Measurements from ENCODE around the gene PIK3AP1.

Gene PIK3AP1

GRCh38 chr10:96704563-96704962, 15.8 kb downstream of the PIK3AP1 start:
- Histone ChIP-seq H3K4me3 (ENCODE audit: low read depth, low read length, poor library complexity, severe bottlenecking) (no peak overlapping the region), H3K4me2 (ENCODE audit: low read length) (0 out of 2 replicates have a peak overlapping the region, but pooled peaks have one; percentile 3)

GRCh38 chr10:96703358-96703757, 17.0 kb downstream of the PIK3AP1 start:
- H3K9me3 ChIP-seq (ENCODE audit: low read length) = no peaks in the 10 kb centered on the region
- no peaks in the 10 kb centered on the region for H3K27me3 ChIP-seq (ENCODE audit: insufficient read depth, low read length)
- TF ChIP-seq EZH2 (IDR thresholded peaks at IDR 0.05; ENCODE audit: borderline replicate concordance, low read length) (no peak), CTCF (IDR thresholded peaks at IDR 0.05; ENCODE audit: low read length) (no peak)
- H3K4me2 ChIP-seq (ENCODE audit: low read length) = peak overlapping the region; percentile 54
- H3K36me3 ChIP-seq (ENCODE audit: insufficient read depth, low read length) = peaks cover 4% of the 10 kb centered on the region; the same call in 1 of the 2 replicates
- H3K9ac ChIP-seq (ENCODE audit: low read length) = peak overlapping the region; percentile 48; the same call in 1 of the 2 replicates
- peaks cover 11% of the 10 kb centered on the region; the same call in 1 of the 2 replicates for H3F3A ChIP-seq (ENCODE audit: insufficient read depth, low read length)
- peaks cover 68% of the 10 kb centered on the region for H3K4me1 ChIP-seq (ENCODE audit: insufficient read depth, low read length, severe bottlenecking)
- H4K20me1 ChIP-seq (ENCODE audit: insufficient read depth, low read length) = no peaks in the 10 kb centered on the region
- H3K4me3 ChIP-seq (ENCODE audit: low read depth, low read length, poor library complexity, severe bottlenecking) = peak overlapping the region; percentile 13
- no peak overlapping the region for H2AFZ ChIP-seq (ENCODE audit: low read length)
- H3K9me2 ChIP-seq (ENCODE audit: low read depth, low read length) = no peaks in the 10 kb centered on the region
- peak overlapping the region; percentile 99 for H3K27ac ChIP-seq (ENCODE audit: low read depth, low read length, poor library complexity, severe bottlenecking)
- H3K79me2 ChIP-seq (ENCODE audit: insufficient read depth, low read length) = peaks cover 19% of the 10 kb centered on the region

More at GRCh38 chr10:96704563-96704962, 15.8 kb downstream of the PIK3AP1 start:
- no peak overlapping the region for H3K9ac ChIP-seq (ENCODE audit: low read length)
- no peaks in the 10 kb centered on the region for H3K9me3 ChIP-seq (ENCODE audit: low read length)
- H3K36me3 ChIP-seq (ENCODE audit: insufficient read depth, low read length) = peaks cover 9% of the 10 kb centered on the region; the same call in 1 of the 2 replicates
- H3K79me2 ChIP-seq (ENCODE audit: insufficient read depth, low read length) = peaks cover 7% of the 10 kb centered on the region
- peaks cover 80% of the 10 kb centered on the region for H3K4me1 ChIP-seq (ENCODE audit: insufficient read depth, low read length, severe bottlenecking)
- H3F3A ChIP-seq (ENCODE audit: insufficient read depth, low read length) = peaks cover 11% of the 10 kb centered on the region; the same call in 1 of the 2 replicates
- no peaks in the 10 kb centered on the region for H3K27me3 ChIP-seq (ENCODE audit: insufficient read depth, low read length)
- H3K27ac ChIP-seq (ENCODE audit: low read depth, low read length, poor library complexity, severe bottlenecking) = peak overlapping the region; percentile 99
- no peaks in the 10 kb centered on the region for H4K20me1 ChIP-seq (ENCODE audit: insufficient read depth, low read length)
- TF ChIP-seq CTCF (IDR thresholded peaks at IDR 0.05; ENCODE audit: low read length) = no peak
- no peaks in the 10 kb centered on the region for H3K9me2 ChIP-seq (ENCODE audit: low read depth, low read length)
- no peak overlapping the region for H2AFZ ChIP-seq (ENCODE audit: low read length)

- H3K9me2 ChIP-seq (ENCODE audit: low read depth, low read length) = no peaks in the 10 kb centered on the region
- H3K27ac ChIP-seq (ENCODE audit: low read depth, low read length, poor library complexity, severe bottlenecking) = peak overlapping the region; percentile 99
- peak overlapping the region; percentile 76 for H3K4me2 ChIP-seq (ENCODE audit: low read length)
- H3K27me3 ChIP-seq (ENCODE audit: insufficient read depth, low read length) = no peaks in the 10 kb centered on the region
- H4K20me1 ChIP-seq (ENCODE audit: insufficient read depth, low read length) = no peaks in the 10 kb centered on the region
- peak overlapping the region; percentile 83 for H3K9ac ChIP-seq (ENCODE audit: low read length)
- H2AFZ ChIP-seq (ENCODE audit: low read length) = no peak overlapping the region
- peaks cover 40% of the 10 kb centered on the region for H3K79me2 ChIP-seq (ENCODE audit: insufficient read depth, low read length)
- peaks cover 74% of the 10 kb centered on the region for H3K4me1 ChIP-seq (ENCODE audit: insufficient read depth, low read length, severe bottlenecking)
- H3F3A ChIP-seq (ENCODE audit: insufficient read depth, low read length) = peaks cover 11% of the 10 kb centered on the region; the same call in 1 of the 2 replicates
- TF ChIP-seq CTCF (IDR thresholded peaks at IDR 0.05; ENCODE audit: low read length) = no peak
- no peak for TF ChIP-seq EZH2 (IDR thresholded peaks at IDR 0.05; ENCODE audit: borderline replicate concordance, low read length)
- no peaks in the 10 kb centered on the region for H3K9me3 ChIP-seq (ENCODE audit: low read length)
- H3K4me3 ChIP-seq (ENCODE audit: low read depth, low read length, poor library complexity, severe bottlenecking) = peak overlapping the region; percentile 71
- peaks cover 11% of the 10 kb centered on the region; the same call in 1 of the 2 replicates for H3K36me3 ChIP-seq (ENCODE audit: insufficient read depth, low read length)
Measured at GRCh38 chr10:96701265-96701664, 19.0 kb downstream of the PIK3AP1 start.
